Measurements from ENCODE around the gene OLFM2.
"Not testable (repeated sequence)": the region's sequence is repeated elsewhere in the genome, so short reads cannot be mapped to it uniquely, and the experiment has no call there.

Gene OLFM2

DNA sequence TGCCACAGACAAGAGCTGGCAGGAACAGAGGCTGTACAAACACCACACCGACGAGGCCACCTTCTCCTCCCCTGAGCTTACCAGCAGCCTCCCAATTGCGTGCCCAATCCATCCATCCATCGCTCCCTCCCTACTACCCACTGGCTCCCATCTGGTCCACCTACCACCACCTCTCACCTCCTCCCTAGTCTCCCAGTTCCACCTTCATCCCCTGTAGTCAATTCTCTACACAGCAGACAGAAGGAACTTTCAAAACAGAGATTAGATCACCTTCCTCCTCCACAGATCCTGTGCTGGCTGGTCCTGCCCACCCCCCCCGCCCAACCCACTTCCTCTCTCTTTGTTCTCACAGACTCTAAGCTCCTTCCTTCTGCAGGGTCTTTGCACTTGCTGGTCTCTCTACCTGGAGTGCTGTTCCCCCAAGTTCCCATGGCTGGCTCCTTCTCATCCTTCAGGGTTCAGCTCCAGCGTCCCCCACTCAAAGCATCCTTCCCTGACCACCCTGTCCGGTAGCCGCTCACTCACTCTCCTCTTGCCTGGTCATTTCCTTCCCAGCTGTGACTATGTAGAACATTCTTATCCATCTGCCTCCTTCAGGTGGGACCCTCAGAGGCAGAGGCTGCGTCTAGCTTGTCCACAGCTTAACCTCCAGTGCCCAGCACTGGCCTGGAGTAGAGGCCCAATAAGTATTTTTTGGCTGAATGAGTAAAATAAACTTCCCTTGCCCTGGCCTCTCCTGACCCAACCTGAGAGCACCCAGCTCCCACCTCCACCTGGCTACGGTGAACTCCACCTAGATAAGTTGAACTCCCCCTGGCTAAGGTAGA lies 78.2 kb downstream of the OLFM2 start:
- DNase-seq = no peak

DNA sequence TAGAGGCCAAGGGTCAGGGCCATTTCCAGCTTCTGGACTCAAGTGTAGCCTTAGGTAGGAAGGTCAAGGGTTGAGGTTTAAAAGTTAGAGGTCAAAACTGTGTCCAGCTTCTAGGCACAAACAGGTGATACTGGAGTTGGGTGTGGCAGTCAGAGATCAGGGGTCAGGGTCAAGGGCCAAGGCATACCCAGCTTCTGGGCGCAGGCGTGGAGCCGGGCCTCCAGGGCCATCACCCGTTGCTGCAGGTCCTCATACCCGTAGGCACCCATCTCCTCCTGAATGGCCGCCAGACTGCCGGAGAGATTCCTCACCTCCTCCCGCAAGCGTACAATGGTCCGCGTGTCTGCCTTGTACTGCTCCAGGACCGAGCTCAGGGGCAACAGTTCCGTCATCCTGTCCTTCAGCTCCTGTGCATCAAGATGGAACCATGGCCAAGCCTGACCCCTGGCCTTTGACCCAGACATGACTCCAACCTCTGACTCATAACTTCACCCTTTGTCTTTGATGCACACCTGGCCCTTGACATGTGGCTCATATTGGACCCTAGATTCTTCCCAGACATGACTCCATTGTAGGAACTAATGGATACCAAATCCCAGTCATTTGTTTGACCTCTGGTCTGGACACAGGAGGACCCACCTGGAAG lies 79.1 kb downstream of the OLFM2 start:
- no peak for DNase-seq

DNA sequence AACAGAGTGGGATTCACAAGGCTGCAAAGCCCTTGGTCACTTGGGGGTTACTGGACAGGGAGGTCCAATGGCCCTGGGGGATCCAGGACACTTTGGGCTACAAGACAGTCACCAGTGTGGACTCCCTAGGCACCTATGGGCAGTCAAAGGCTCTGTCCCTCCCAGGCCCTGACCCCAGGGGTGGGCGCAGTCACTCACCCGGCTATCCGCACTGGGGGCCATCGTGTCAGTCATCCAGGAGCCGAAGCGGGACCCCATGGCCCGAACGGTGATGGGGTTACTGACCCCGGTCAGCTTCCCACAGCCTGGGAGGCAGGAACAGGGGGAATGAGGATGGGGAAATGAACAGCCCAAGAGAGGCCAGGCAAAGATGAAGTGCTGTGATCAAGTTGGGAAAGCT lies 79.7 kb downstream of the OLFM2 start:
- DNase-seq = no peak

DNA sequence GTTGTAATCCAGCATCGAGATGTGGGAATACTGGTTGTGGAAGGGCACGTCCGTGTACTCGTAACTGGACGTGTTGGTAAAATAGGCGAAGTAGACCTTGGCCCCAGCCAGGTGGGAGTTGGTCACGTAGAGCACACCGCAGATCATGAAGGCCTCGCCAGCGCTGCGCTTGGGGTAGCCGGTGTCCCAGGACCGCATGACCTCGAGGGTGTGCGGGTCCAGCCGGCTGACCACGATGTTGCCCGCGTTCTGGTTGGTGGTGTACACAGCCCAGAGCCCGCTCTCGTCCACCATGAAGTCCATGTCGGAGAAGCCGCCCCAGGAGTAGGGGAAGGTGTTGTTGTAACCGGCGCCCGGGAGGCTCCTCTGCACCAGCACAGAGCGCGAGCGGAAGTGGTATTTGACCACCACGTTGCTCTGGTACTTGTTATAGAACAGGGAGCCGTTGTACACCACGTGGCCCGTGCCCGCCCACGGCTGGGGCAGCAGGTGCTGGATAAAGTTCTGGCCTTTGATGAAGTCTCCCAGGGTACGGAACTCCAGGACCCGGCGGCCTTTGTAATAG lies 82.0 kb downstream of the OLFM2 start:
- no peak for DNase-seq

DNA sequence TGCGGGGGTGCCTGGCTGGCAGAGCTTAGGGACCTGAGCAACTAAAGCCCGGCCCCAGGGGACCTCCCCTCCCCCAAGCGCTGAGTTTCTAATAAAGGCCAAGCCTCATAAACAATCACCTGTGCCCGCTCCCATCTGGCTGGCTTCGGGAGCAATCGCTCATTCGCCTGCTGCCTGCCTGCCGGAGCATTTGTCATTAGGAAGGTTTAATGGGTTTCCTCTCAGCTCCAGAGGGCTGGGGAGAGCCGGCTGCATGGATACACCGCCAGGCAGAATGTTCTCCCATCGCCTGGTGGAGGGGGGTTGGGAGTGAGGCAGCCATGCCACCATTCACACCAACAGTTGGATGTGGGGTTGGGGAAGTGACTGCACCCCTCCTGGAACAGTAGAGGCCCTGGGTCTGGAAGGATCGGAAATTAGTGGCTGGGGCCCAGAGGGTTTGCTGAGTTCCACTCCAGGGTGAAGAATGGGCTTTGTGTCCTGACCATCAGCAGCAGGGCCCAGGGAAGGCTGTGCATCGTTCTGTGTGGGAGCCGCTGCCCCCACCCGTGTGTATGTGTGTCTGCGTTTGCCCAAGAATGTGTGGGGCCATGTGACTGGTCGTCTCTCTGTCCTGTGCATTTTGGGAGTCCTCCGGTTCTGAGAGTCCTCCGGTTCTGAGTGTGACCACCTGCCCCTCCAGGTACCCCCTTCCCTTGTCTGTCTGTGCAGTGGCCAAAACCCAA lies 85.9 kb downstream of the OLFM2 start:
- peak in 1 of 2 experiments; percentile 32 for DNase-seq

DNA sequence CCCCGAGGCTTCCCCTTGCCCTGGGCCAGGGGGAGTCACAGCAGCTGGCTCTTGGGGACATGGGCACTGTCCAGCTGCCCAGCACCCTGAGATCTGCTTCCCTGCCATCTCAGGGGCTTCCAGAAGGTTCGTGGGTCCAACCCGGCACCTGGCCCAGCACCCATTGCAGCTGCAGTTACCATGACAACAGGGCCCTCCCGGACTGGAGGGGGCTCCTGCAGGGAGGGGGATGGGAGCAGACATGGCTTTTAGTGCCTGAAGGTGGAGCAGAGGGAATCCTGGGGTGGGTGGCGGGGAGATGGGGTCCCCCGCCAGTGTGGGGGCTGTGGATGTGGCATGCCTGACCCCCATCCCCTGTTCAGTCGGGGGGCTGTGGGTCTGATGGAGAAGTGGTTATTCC lies 86.5 kb downstream of the OLFM2 start:
- no peak for DNase-seq

DNA sequence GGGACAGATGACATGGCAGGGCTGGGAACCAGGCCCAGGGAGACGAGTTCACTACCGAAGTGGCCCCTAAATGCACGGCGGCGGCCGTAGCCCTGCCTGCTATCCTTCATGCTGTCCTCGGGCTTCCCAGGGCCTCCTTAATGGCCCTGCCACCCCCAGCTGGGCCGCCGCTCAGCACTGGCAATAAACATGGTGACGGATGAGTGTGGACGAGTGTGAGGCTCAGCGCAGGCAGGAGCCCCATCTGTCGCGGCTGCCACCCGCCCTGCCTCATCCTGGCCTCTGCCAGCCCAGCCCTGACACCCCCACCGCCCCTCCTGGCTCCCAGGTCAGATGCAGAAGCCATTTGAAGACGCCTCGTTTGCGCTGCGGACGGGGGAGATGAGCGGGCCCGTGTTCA lies 87.6 kb downstream of the OLFM2 start:
- no peak for DNase-seq

DNA sequence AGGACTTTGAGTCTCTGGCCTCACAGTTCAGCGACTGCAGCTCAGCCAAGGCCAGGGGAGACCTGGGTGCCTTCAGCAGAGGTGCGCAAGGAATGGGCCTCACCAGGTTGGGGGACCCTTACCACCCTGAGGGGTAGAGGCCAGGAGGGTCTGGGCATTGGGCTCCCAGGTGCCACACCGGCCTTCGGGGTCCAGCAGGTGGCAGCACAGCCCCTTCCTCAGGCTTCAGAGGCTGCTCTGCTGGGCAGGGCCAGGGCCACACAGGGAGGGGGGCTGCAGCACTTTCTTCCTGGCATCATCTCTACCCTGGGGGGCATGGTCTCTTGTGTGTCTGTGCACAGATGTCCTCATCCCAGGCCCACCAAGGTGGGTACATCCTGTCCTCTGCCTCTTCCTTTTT lies 88.3 kb downstream of the OLFM2 start:
- DNase-seq = no peak

DNA sequence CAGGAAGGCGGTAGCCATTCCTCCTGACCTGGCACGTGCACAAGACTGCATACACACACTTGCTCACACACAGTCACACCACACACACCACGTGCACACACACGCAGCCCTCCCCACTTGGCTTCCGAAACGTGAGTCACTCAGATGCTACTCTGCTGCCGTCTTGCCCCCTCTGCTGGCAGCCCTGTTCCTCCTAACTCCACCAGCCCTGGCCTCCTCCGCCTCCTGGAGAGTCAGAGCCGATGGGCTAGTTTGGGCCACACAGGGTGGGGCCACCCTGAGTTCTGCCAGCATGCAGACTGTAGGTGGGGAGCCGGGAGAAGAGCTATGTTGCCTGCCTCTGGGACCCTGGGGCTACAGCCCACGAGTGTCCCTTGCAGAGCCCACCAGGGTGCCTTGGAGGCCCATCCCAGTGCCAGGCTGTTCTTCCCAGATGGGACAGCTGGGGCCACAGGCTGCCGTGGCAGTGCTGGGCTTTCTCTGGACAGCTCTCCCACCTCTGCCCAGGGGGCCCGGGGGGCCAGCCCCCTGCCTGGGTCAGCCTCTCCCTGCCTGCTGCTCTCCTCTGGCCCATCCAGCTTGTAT lies 89.1 kb downstream of the OLFM2 start:
- DNase-seq = peak in 1 of 2 experiments; percentile 15

DNA sequence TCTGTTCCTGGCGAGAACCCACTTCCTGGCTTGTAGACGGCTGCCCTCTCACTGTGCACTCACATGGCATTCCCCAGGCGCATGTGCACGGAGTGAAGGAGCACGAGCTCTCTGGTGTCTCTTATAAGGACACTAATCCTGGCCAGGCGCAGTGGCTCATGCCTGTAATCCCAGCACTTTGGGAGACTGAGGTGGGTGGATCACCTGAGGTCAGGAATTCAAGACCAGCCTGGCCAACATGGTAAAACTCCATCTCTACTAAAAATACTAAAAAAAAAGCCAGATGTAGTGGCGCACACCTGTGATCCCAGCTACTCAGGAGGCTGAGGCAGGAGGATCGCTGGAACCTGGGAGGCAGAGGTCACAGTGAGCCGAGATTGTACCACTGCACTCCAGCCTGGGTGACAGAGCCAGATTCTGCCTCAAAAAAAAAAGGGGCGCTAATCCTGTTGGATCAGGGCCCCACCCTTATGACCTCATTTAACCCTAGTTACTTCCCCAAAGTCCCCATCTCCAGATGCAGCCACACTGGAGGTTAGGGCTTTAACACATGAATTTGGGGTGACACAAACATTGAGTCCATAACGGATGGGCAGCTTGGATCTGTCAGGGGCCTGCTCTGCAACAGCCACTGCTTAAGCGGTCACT lies 92.6 kb downstream of the OLFM2 start:
- DNase-seq = not testable (repeated sequence)

DNA sequence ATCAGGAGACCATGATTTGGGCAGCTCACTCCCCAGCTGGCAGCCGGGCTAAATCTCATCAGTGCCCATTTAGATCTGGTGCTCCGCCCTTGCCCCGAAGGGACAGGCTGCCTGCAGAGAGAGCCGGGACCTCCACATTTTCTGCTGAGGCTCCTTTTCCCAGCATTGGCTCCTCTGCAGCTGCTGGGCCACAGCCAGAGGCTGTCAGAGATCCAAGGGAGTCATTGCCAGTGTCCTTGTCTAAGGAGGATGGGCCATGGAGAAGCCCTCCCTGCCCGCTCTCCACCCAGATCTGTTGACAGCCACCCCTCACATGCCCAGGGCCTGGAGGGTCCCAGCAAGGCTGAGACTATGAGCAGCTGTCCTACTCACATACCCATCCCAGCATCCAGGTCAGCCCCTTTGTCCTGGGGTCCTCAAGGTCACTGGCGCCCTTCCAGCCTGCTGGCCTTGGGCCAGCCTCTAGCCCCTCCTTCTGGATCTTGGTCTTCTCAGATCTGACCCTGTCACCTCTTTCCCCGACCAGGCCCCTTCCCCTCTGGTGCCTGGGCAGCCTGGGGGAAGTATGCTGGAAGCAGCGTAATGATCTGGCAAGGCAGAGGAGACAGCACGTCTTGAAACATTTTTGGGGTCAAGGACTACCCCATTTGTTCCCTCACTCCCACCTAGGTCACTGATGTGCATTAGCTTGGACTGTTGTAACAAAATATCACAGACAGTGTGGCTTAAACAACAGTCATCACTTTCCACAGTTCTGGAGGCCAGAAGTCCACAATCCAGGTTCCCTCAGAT lies 93.3 kb downstream of the OLFM2 start:
- DNase-seq = no peak

DNA sequence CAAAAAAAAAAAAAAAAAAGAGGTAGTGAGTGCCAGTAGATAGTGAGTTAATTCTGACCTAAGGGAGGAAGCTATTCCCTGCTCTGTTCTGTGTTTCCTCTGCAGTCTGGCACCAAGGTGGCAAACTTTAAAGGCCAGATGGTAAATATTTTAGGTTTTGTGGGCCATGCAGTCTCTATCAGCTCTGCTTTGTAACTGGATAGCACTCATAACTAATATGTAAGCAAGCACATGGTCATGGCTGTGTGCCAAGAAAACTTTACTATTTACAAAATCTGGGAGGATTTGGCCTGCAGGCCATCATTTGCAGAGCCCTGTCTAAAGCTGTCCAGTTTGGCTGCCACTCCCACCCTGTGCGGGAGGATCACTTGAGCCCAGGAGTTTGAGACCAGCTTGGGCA lies 96.9 kb downstream of the OLFM2 start:
- DNase-seq = no peak

DNA sequence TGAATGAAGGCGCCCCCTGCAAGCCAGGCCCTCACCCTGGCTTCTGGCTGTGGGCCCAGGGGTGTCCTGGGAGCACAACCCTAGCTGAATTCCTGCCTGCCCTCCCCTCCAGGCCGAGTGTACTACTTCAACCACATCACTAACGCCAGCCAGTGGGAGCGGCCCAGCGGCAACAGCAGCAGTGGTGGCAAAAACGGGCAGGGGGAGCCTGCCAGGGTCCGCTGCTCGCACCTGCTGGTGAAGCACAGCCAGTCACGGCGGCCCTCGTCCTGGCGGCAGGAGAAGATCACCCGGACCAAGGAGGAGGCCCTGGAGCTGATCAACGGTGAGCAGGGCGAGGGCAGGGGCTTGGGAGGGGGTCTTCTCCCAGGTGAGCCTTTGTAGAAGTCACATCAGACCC lies 98.0 kb downstream of the OLFM2 start:
- DNase-seq = no peak

DNA sequence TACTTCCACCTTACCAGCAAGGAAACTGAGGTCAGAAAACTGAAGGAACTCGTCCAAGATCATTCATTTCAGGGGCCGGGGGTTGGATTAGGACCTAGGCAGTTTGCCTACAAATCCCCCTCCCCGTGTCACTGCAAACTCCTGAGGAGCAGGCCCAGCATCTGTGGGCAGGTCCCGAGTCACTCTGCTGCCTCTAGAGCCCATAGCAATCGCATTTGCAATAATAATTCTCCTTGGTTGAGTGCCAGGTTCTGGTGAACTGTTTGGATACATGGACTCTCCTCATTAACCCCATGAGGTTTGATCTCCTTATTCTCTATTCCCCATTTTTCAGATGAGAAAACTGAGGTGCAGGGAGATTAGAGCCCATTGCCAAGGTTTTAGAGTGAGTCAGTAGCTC lies 100.3 kb downstream of the OLFM2 start:
- no peak for DNase-seq

DNA sequence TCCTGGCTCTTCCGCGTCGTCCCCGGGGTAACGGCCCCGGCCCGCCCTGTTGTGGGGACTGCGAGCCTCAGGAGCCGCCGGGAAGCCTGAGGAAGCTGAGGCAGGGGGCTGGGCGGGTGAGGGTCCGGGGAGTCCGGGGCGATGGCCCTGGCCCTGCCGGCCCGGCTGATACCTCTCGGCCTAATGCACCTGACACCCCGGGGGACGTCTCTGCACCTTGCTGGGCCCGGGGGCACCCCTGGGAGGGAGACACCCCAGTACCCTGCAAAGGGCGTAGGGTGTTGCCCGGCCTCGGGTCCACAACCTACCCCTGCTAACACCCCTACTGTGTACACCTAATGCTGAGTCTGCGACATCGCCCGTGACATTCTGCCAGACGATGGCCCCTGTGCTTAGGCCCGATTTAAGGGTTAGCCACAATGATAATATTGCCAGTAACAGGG lies 100.8 kb downstream of the OLFM2 start:
- no peak for DNase-seq

DNA sequence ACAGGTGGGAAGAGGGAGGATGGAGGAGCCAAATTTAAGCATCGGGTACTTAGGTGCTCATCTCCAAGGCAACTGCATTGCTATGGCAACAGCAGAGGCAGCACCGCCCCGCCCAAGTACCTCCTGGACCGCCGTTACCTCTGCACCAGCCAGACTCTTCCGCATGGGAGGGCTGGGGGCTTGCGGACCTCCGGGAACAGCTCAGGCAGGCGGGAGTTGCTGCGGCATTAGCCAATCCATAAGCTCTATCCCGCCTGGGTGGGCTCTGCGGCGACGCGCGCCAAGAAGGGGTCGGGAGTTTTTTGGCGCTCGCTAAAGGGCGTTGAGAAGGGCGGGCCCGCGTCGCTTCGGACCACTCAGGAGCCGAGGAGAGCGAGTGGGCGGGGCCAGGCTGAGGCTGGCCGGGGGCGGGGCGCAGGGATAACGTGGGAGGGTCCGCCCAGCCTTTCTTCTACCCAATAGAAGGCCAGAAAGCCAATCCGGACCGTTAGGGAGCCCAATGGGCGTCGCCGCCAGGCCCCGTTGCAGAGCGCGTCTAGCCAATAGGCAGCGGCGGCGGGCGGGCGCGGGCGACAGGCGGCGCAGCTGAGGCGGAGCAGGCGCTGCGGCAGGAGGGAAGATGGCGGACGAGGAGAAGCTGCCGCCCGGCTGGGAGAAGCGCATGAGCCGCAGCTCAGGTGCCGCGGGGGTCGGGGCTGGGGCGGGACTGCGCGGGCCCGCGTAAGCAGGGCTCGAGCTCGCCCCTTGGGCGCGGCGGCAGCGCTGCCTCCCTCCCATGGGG lies 101.4 kb downstream of the OLFM2 start, which contains the start of gene PIN1:
Gene PIN1 (plus strand): TSS at position 593 of the 781 bp plus-strand sequence. CDS start 27 bp downstream, at position 620.
- DNase-seq = peak; percentile 90 to 97

DNA sequence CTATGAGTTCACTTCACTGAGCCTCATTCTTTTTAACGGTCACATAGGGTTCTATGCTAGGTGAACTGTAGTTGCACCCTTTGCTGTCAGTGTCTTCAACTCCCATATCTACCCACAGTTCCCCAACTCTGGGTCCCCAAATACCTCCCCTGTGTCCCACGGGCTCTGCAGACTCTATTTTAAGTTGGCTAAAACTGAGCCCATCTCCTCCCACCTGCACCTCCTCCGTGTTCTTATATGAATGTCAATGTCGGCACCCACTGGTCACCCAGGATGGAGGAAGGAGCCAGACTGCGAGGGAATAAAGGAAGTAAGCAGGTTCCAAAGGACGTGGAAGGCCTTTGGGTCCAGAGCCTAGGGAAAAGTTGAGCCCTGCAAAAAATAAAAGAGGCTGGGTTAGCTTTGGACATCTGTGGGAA lies 102.0 kb downstream of the OLFM2 start:
- no peak for DNase-seq

DNA sequence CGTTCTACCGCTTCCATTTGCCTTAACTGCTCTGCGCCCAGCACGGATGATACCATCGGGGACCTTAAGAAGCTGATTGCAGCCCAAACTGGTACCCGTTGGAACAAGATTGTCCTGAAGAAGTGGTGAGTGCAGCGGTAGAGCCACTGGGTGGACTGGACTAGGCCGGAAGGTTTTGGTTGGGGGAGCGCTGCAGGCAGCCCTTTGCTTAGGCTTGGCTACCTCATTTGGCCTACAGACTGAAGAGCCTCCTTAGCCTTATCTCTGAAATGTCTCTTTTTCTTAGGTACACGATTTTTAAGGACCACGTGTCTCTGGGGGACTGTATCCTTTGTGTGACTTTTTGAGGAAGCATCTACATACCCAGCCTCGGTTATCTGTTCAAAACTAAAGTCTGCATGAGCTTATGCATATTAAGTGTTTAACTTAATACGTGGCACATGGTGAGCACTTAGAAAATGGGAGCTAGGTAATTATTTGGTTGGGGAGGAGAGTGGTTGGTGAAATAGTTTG lies 107.7 kb downstream of the OLFM2 start:
- no peak for DNase-seq

DNA sequence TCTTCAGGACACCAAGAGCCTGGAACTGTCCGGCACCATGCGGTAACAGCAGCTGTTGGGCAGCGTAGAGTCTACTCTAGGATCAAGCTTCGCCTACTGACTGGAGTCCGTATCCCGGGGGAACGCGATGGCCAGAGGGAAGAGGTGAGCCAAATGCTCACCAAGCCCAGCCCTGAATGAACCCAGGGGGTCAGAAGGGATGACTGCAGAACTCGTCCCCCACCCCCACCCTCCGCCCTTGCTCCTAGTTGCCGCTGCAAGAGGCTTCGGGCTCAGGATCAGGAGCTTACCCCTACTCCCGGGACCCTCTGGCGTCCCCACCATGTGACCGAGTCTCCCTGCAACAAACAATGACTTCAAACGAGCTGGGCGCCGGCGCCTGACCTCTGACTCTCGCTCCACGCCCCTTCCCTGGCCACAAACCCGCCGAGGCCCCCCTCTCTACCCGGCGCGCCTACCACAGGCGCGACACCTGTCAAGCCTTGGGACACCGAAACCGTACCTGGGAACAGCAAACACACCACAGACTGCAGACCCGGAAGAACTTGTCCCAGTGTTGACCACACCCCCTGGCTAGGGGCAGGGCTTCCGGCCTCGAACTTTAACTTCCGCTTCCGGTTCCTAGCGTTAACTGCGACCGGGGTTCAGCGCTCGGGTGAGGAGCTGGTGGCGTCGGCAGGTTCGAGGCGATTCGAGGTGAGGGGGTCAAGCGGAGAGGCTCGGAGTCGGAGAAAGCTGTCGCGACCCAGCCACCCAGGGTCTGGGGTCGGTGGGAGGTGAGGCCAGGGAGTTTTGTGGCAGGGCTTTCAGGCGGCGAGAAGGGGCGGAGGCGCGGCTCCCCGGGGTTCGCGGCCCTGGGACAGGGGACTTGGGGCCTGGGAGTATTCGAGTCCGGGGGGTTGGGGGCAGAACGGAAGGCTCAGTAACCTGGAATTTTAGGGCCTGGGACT lies 108.8 kb downstream of the OLFM2 start, which contains the start of gene UBL5:
Gene UBL5 (plus strand): TSS at position 630 of the 950 bp plus-strand sequence. CDS start 420 bp downstream, outside the sequence.
- DNase-seq = peak; percentile 64 to 89

All from NCI-H526 (cell line).